ENCODE measurements around the gene LCP2. TPM values are rescaled to one million over a fixed set of nuclear protein-coding genes. Genes with fewer than 3 reads are reported as not detected.

Gene LCP2
- total and polyA plus RNA-seq, 2 donors (not counting 3 experiments of a cell fraction or from before 2014, with no cell fraction given): not detected

DNA sequence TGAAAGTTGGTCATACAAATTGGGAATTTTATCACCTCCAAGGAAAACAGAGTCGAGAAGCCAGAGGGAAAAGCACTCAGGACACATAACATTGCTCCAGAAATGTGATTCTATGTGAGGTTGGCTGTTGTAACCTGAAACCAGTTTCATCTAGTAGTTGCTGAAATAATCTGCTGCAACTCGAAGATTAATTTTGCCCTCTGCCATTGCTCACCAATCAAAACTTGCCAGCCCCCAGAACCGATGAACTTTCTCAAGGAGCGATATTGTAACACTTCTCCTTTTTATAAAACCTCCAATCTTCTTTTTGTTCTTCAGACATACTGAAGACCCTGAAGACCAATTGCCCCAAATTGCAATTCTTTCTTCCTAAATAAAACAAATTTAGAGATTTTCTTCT is 33.7 kb downstream of the LCP2 start:
- dilution Hi-C loops (cut with MboI; ENCODE audit: extremely low pct_ligation_motif_present, low sequenced_read_pairs) (no loop called here), intact Hi-C loops (cut with micrococcal nuclease) (no loop called here)
- no peak for FAIRE-seq
- H2AFZ ChIP-seq (ENCODE audit: low read depth, low read length): no peak overlapping the region
- no peak for TF ChIP-seq JUN (IDR thresholded peaks at IDR 0.05; ENCODE audit: borderline replicate concordance, insufficient read depth, insufficient read length, low read depth)
- TF ChIP-seq CTCF (IDR thresholded peaks at IDR 0.05; ENCODE audit: extremely low read depth in 1 of 2, insufficient read depth in 1 of 2, low read depth in 1 of 2, low read length in 2 of 2): no peak
- TF ChIP-seq MYC (IDR thresholded peaks at IDR 0.05; ENCODE audit: low read depth, low read length): no peak
- TF ChIP-seq POLR2AphosphoS5 (IDR thresholded peaks at IDR 0.05; ENCODE audit: insufficient read depth, low read depth, low read length): no peak
- no peak for TF ChIP-seq GATA2 (IDR thresholded peaks at IDR 0.05; ENCODE audit: insufficient read depth, insufficient read length, low read depth, low read length)
- no peak for TF ChIP-seq EZH2 (IDR thresholded peaks at IDR 0.05; ENCODE audit: borderline replicate concordance, low read depth, low read length, severe bottlenecking)
- TF ChIP-seq POLR2A (IDR thresholded peaks at IDR 0.05; ENCODE audit: low read depth, low read length): no peak
- TF ChIP-seq, protein P1, sequence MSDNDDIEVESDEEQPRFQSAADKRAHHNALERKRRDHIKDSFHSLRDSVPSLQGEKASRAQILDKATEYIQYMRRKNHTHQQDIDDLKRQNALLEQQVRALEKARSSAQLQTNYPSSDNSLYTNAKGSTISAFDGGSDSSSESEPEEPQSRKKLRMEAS (IDR thresholded peaks at IDR 0.05; ENCODE audit: insufficient read depth, insufficient read length): no peak
- TF ChIP-seq FOS (IDR thresholded peaks at IDR 0.05; ENCODE audit: borderline replicate concordance, insufficient read depth, low read length): no peak
- H3K27ac ChIP-seq (ENCODE audit: insufficient read depth, low read depth, low read length): no peak overlapping the region
- ChIA-PET CTCF (interaction anchor here (0.8 to 3.9 kb wide), 3 partner anchors 39 to 370 kb away, joined by 4 to 32 read pairs (median 27); no protein-coding TSS in a partner anchor), POLR2A (no interaction called here)
- H3K27me3 ChIP-seq (ENCODE audit: control insufficient read depth in 2 of 2, insufficient read depth in 2 of 2, low read length in 2 of 2): peaks cover 19 to 35% of the 10 kb centered on the region in 2 experiments
- no peak overlapping the region for H3K4me3 ChIP-seq (replicated peaks in 1 of 3; ENCODE audit: insufficient read depth in 1 of 3, low read depth in 1 of 3, low read length in 3 of 3)
- H3K36me3 ChIP-seq (ENCODE audit: control insufficient read depth in 2 of 2, extremely low read depth in 1 of 2, insufficient read depth in 2 of 2, low read length in 2 of 2): no peaks in the 10 kb centered on the region
- H3K9me3 ChIP-seq (replicated peaks; ENCODE audit: control insufficient read depth, insufficient read depth, low read length): no peaks in the 10 kb centered on the region
- H3K79me2 ChIP-seq (ENCODE audit: control insufficient read depth, insufficient read depth, low read length): no peaks in the 10 kb centered on the region
- H3K4me2 ChIP-seq (ENCODE audit: insufficient read depth, low read length): no peak overlapping the region
- no peak for DNase-seq (ENCODE audit: low read depth, low spot score)
- H3K4me1 ChIP-seq (ENCODE audit: control insufficient read depth, extremely low read depth, insufficient read depth, low read length): no peaks in the 10 kb centered on the region
- BruUV-seq (replicated peaks): no TSS peak
- H4K20me1 ChIP-seq (replicated peaks; ENCODE audit: control insufficient read depth, extremely low read depth, insufficient read depth, low read length): no peaks in the 10 kb centered on the region
- no peaks in the 10 kb centered on the region for H3K9me1 ChIP-seq (replicated peaks; ENCODE audit: control insufficient read depth, extremely low read depth, insufficient read depth, low read length)
- H3K9ac ChIP-seq (replicated peaks; ENCODE audit: extremely low read depth, insufficient read depth, low read length): no peak overlapping the region

Measured in endothelial cell of umbilical vein (primary cell).